Vagina (tissue), 2 donors: Measurements from ENCODE around the gene TMEM8B. TPM values are rescaled to one million over a fixed set of nuclear protein-coding genes. Genes with fewer than 3 reads are reported as not detected.

ENCODE experiments used
- DNase-seq, 2 donors: peaks; one replicate each; pipeline ENCODE4 v3.0.0-alpha.2; 2017; ENCODE audit errors: extremely low spot score in 2 of 2
- H3K27ac ChIP-seq: fragments of 200-600 bp; sonication (generic); one replicate; pipeline ENCODE4 v1.5.1; 2019
- H3K27me3 ChIP-seq: fragments of 200-600 bp; sonication (generic); one replicate; pipeline ENCODE4 v1.5.1; 2019
- H3K36me3 ChIP-seq, 2 donors: fragments of 200-600 bp; sonication (generic); one replicate each; pipeline ENCODE4 v1.5.1; 2017 to 2019
- H3K4me1 ChIP-seq: fragments of 200-600 bp; sonication (generic); one replicate; pipeline ENCODE4 v1.5.1; 2019
- H3K4me3 ChIP-seq, 2 donors: fragments of 200-600 bp; sonication (generic); 1 replicate in 1 of 2; 2 replicates in 1 of 2; pipeline ENCODE4 v1.5.1; 2016 to 2019
- H3K9me3 ChIP-seq: fragments of 200-600 bp; sonication (generic); one replicate; pipeline ENCODE4 v1.5.1; 2019
- POLR2A ChIP-seq, 2 donors: fragments of 450-650 bp; IDR thresholded peaks; one replicate each; pipeline ENCODE4 v1.6.1; 2017; ENCODE audit warnings: antibody characterized with exemption in 2 of 2, mild to moderate bottlenecking in 2 of 2, moderate library complexity in 2 of 2
- POLR2AphosphoS5 ChIP-seq, 2 donors: sonication (generic); formaldehyde crosslinking; IDR thresholded peaks; one replicate each; pipeline ENCODE4 v1.9.0; 2017; ENCODE audit warnings: antibody characterized with exemption in 2 of 2, mild to moderate bottlenecking in 2 of 2, low read depth in 1 of 2; ENCODE audit not compliant: insufficient read depth in 1 of 2
- intact Hi-C: fragments of 100-400 bp; cut with DNase I; formaldehyde crosslinking; loops from one replicate; pipeline ENCODE4 v1.15.1; 2023
- small RNA-seq: library from RNA; depleted of rRNA; stranded (forward); fragments of <200 nt; gene quantifications from one replicate; pipeline ENCODE3, GENCODE V24; 2016
- total RNA-seq: library from RNA; depleted of rRNA; stranded (reverse); fragments of >200 nt; gene quantifications from one replicate; pipeline ENCODE4 v1.2.3, GENCODE V29; 2016

The TMEM8B gene
- total RNA-seq, 1 donor from 2014 or later: 11.3 TPM

DNA sequence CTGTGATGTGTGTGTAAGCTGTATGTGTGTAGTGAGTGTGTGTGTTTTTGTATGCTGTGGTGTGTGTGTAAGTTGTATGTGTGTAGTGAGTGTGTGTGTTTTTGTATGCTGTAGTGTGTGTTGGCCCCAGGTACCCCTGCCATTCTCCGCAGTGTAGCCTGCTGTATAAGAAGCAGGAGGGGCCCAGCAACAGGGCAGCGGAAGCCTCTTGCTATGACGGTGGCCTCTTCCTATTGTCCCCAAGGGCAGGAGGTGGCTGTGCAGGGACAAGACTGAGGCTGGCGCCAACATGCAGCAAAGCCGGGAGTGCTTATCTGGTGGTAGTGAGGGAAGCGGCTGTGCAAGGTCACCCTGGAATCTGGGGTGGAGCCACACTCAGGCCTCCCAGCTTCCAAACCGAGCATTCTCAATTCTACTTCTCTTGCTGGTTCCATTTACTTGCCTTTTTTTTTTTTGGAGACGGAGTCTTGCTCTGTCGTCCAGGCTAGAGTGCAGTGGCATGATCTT lies 85.3 kb downstream of the TMEM8B start:
- Histone ChIP-seq H3K4me3 (no peak overlapping the region), H3K36me3 (no peaks in the 10 kb centered on the region), H3K4me1 (peaks cover 27% of the 10 kb centered on the region), H3K9me3 (no peaks in the 10 kb centered on the region), H3K27ac (peak overlapping the region; percentile 11), H3K27me3 (no peaks in the 10 kb centered on the region)
- intact Hi-C loops: no loop called here
- TF ChIP-seq POLR2AphosphoS5 (IDR thresholded peaks at IDR 0.05; ENCODE audit: insufficient read depth in 1 of 2, low read depth in 1 of 2) (peak in 1 of 2 donors; percentile 15), POLR2A (IDR thresholded peaks at IDR 0.05) (no peak)
- no peak for DNase-seq

Small RNA genes lying within 50 kb of the gene (small RNA-seq; reads per million reads assigned to genes)
- gene HINT2: not detected

Other genes starting within 250 kb of the TMEM8B start
- 29.7 TPM for gene TESK1, start 224.0 kb upstream of the TMEM8B start, total RNA-seq
- gene CD72, start 210.8 kb upstream of the TMEM8B start, total RNA-seq: 5.6 TPM
- 2.5 TPM for gene SIT1, start 178.3 kb upstream of the TMEM8B start, total RNA-seq
- gene RMRP, start 171.2 kb upstream of the TMEM8B start, total RNA-seq: 8,462 TPM
- 17.2 TPM for gene CCDC107, start 170.9 kb upstream of the TMEM8B start, total RNA-seq
- gene ARHGEF39, start 164.0 kb upstream of the TMEM8B start, total RNA-seq: 1.2 TPM
- gene CA9, start 155.3 kb upstream of the TMEM8B start, total RNA-seq: 0.98 TPM
- gene TPM2, start 139.3 kb upstream of the TMEM8B start, total RNA-seq: 460 TPM
- 268 TPM for gene TLN1, start 97.0 kb upstream of the TMEM8B start, total RNA-seq
- gene CREB3, start 96.6 kb upstream of the TMEM8B start, total RNA-seq: 35.1 TPM
- 77.3 TPM for gene GBA2, start 80.0 kb upstream of the TMEM8B start, total RNA-seq
- 16.2 TPM for gene RGP1, start 79.9 kb upstream of the TMEM8B start, total RNA-seq
- not detected for gene MSMP, start 75.0 kb upstream of the TMEM8B start, total RNA-seq
- 17.2 TPM for gene NPR2, start 37.6 kb upstream of the TMEM8B start, total RNA-seq
- gene SPAG8, start 17.0 kb upstream of the TMEM8B start, total RNA-seq: not detected
- 24.1 TPM for gene HINT2, start 14.2 kb upstream of the TMEM8B start, total RNA-seq
- not detected for gene FAM221B, start 496 bp upstream of the TMEM8B start, total RNA-seq
- gene OR13J1, start 41.2 kb downstream of the TMEM8B start, total RNA-seq: not detected
- 5.4 TPM for gene HRCT1, start 77.0 kb downstream of the TMEM8B start, total RNA-seq
- gene SPAAR, start 80.3 kb downstream of the TMEM8B start, total RNA-seq: 0.49 TPM
- gene OR2S2, start 128.9 kb downstream of the TMEM8B start, total RNA-seq: not detected
- 15.5 TPM for gene RECK, start 207.7 kb downstream of the TMEM8B start, total RNA-seq